ENCODE data around the gene CCDC34. TPM values are rescaled to one million over a fixed set of nuclear protein-coding genes. Genes with fewer than 3 reads are reported as not detected.

Gene CCDC34
- total RNA-seq, 1 donor from 2014 or later: 4.3 TPM

- Mint-ChIP-seq H3K4me1 (ENCODE audit: low read depth) (peaks cover 32% of the 10 kb centered on the region), H3K27me3 (ENCODE audit: low read depth) (no peaks in the 10 kb centered on the region), H3K4me3 (ENCODE audit: unreplicated experiment) (no peak overlapping the region), H3K36me3 (ENCODE audit: low read depth) (peaks cover 24% of the 10 kb centered on the region), H3K27ac (ENCODE audit: unreplicated experiment) (no peak overlapping the region), H3K9me3 (ENCODE audit: low read depth) (no peaks in the 10 kb centered on the region)
- no peak for DNase-seq (ENCODE audit: low spot score)
- no peak for TF ChIP-seq CTCF (IDR thresholded peaks at IDR 0.05)
Measured at GRCh38 chr11:27381238-27381666, 18.2 kb upstream of the CCDC34 start.

- no peaks in the 10 kb centered on the region for H3K9me3 Mint-ChIP-seq (ENCODE audit: low read depth)
- H3K27ac Mint-ChIP-seq (ENCODE audit: unreplicated experiment): no peak overlapping the region
- H3K36me3 Mint-ChIP-seq (ENCODE audit: low read depth): peaks cover 24% of the 10 kb centered on the region
- no peaks in the 10 kb centered on the region for H3K27me3 Mint-ChIP-seq (ENCODE audit: low read depth)
- H3K4me3 Mint-ChIP-seq (ENCODE audit: unreplicated experiment): no peak overlapping the region
- TF ChIP-seq CTCF (IDR thresholded peaks at IDR 0.05): no peak
- no peak for DNase-seq (ENCODE audit: low spot score)
- peaks cover 27% of the 10 kb centered on the region for H3K4me1 Mint-ChIP-seq (ENCODE audit: low read depth)
Measured at GRCh38 chr11:27380771-27381170, 17.8 kb upstream of the CCDC34 start.

- no peak for TF ChIP-seq CTCF (IDR thresholded peaks at IDR 0.05)
- Mint-ChIP-seq H3K4me3 (ENCODE audit: unreplicated experiment) (no peak overlapping the region), H3K36me3 (ENCODE audit: low read depth) (peaks cover 23% of the 10 kb centered on the region), H3K9me3 (ENCODE audit: low read depth) (no peaks in the 10 kb centered on the region), H3K27ac (ENCODE audit: unreplicated experiment) (no peak overlapping the region), H3K27me3 (ENCODE audit: low read depth) (no peaks in the 10 kb centered on the region), H3K4me1 (ENCODE audit: low read depth) (peaks cover 14% of the 10 kb centered on the region)
- DNase-seq (ENCODE audit: low spot score): no peak
Measured at GRCh38 chr11:27379449-27379848, 16.4 kb upstream of the CCDC34 start.

- no peak overlapping the region for H3K4me3 Mint-ChIP-seq (ENCODE audit: unreplicated experiment)
- no peaks in the 10 kb centered on the region for H3K27me3 Mint-ChIP-seq (ENCODE audit: low read depth)
- no peaks in the 10 kb centered on the region for H3K4me1 Mint-ChIP-seq (ENCODE audit: low read depth)
- H3K27ac Mint-ChIP-seq (ENCODE audit: unreplicated experiment): no peak overlapping the region
- no peaks in the 10 kb centered on the region for H3K9me3 Mint-ChIP-seq (ENCODE audit: low read depth)
- DNase-seq (ENCODE audit: low spot score): no peak
- no peak for TF ChIP-seq CTCF (IDR thresholded peaks at IDR 0.05)
- peaks cover 23% of the 10 kb centered on the region for H3K36me3 Mint-ChIP-seq (ENCODE audit: low read depth)
Measured at GRCh38 chr11:27375370-27375769, 12.4 kb upstream of the CCDC34 start.

- H3K36me3 Mint-ChIP-seq (ENCODE audit: low read depth): peaks cover 13% of the 10 kb centered on the region
- TF ChIP-seq CTCF (IDR thresholded peaks at IDR 0.05): no peak
- DNase-seq (ENCODE audit: low spot score): no peak
- H3K4me3 Mint-ChIP-seq (ENCODE audit: unreplicated experiment): no peak overlapping the region
- no peaks in the 10 kb centered on the region for H3K27me3 Mint-ChIP-seq (ENCODE audit: low read depth)
- no peak overlapping the region for H3K27ac Mint-ChIP-seq (ENCODE audit: unreplicated experiment)
- H3K4me1 Mint-ChIP-seq (ENCODE audit: low read depth): no peaks in the 10 kb centered on the region
- no peaks in the 10 kb centered on the region for H3K9me3 Mint-ChIP-seq (ENCODE audit: low read depth)
Measured at GRCh38 chr11:27373856-27374602, 11.0 kb upstream of the CCDC34 start.
